Suprapubic skin (tissue), 4 donors: ENCODE measurements around the gene WWTR1. TPM values are rescaled to one million over a fixed set of nuclear protein-coding genes. Genes with fewer than 3 reads are reported as not detected.

Experiments used
- DNase-seq, 2 donors: peaks; one replicate each; pipeline ENCODE4 v3.0.0-alpha.2; 2019; ENCODE audit warnings: low spot score in 2 of 2
- H3K27ac ChIP-seq: fragments of 200-600 bp; sonication (generic); one replicate; pipeline ENCODE4 v1.5.1; 2019
- H3K27me3 ChIP-seq: fragments of 200-600 bp; sonication (generic); one replicate; pipeline ENCODE4 v1.5.1; 2019
- H3K36me3 ChIP-seq: fragments of 200-600 bp; sonication (generic); one replicate; pipeline ENCODE4 v1.5.1; 2019
- H3K4me1 ChIP-seq: fragments of 200-600 bp; sonication (generic); one replicate; pipeline ENCODE4 v1.5.1; 2019
- H3K4me3 ChIP-seq: fragments of 200-600 bp; sonication (generic); one replicate; pipeline ENCODE4 v1.5.1; 2019; ENCODE audit warnings: mild to moderate bottlenecking
- H3K9me3 ChIP-seq: fragments of 200-600 bp; sonication (generic); one replicate; pipeline ENCODE4 v1.5.1; 2019
- CTCF ChIP-seq, 2 donors: fragments of 200-600 bp in 1 of 2; fragments of 450-650 bp in 1 of 2; sonication (generic) in 1 of 2; IDR thresholded peaks; one replicate each; pipeline ENCODE4 v1.5.1; 2016 to 2019; ENCODE audit warnings: antibody characterized with exemption in 2 of 2, mild to moderate bottlenecking in 1 of 2, moderate library complexity in 1 of 2
- EP300 ChIP-seq: sonication (generic); formaldehyde crosslinking; IDR thresholded peaks from one replicate; pipeline ENCODE4 v1.6.1; 2017; ENCODE audit warnings: antibody characterized with exemption
- POLR2A ChIP-seq, 2 donors: fragments of 450-650 bp; IDR thresholded peaks; one replicate each; pipeline ENCODE4 v1.6.1; 2017; ENCODE audit warnings: antibody characterized with exemption in 2 of 2, mild to moderate bottlenecking in 2 of 2, moderate library complexity in 2 of 2
- POLR2AphosphoS5 ChIP-seq, 3 donors: sonication (generic); formaldehyde crosslinking; IDR thresholded peaks; one replicate each; pipeline ENCODE4 v1.6.1; 2017; ENCODE audit warnings: antibody characterized with exemption in 3 of 3
- WGBS: methylation state at CpG from one replicate; pipeline ENCODE4 v1.1.5; 2018; 5-methylcytosine and 5-hydroxymethylcytosine counted together
- total RNA-seq, 4 donors: library from RNA; depleted of rRNA; stranded (reverse); fragments of >200 nt; gene quantifications; one replicate each; pipeline ENCODE4 v1.1.0, GENCODE V29; 2016

WWTR1 gene
- total RNA-seq, 4 donors from 2014 or later = 33.0 to 68.9 (median 52.1) TPM

GRCh38 chr3:149566292-149566975 lies 91.4 kb downstream of the WWTR1 start:
- H3K4me3 ChIP-seq = no peak overlapping the region
- H3K27ac ChIP-seq = peak overlapping the region; percentile 16
- H3K36me3 ChIP-seq = no peaks in the 10 kb centered on the region
- H3K4me1 ChIP-seq = peaks cover 19% of the 10 kb centered on the region
- 48% methylated on average over 6 of the region's 6 CpGs for WGBS
- no peaks in the 10 kb centered on the region for H3K9me3 ChIP-seq
- no peak for DNase-seq
- no peaks in the 10 kb centered on the region for H3K27me3 ChIP-seq
- TF ChIP-seq POLR2A (IDR thresholded peaks at IDR 0.05) (no peak), POLR2AphosphoS5 (IDR thresholded peaks at IDR 0.05) (no peak), CTCF (IDR thresholded peaks at IDR 0.05) (no peak), EP300 (no peak)

DNA sequence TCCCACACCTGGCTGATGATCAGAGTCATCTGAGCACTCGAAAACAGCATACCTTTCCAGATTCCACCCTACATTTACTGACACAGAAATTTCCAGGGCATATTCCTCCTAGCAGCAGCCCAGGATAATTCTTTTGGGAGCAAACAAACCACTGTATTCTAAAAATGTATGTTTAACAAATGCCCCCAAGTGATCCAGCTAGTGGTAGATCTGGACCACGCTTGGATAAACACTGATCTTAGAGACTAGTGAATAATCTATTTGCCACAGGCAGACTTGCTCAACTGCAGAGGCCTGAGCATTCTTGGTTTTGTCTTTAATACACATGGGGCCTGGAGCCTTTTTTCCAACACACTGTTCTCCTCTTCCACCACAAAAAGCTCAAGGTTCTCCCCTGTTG lies 93.7 kb downstream of the WWTR1 start:
- no peak overlapping the region for H3K27ac ChIP-seq
- no peaks in the 10 kb centered on the region for H3K36me3 ChIP-seq
- TF ChIP-seq POLR2A (IDR thresholded peaks at IDR 0.05) (no peak), POLR2AphosphoS5 (IDR thresholded peaks at IDR 0.05) (no peak)
- no peak overlapping the region for H3K4me3 ChIP-seq
- WGBS = 90% methylated on average over 2 of the region's 2 CpGs
- H3K27me3 ChIP-seq = no peaks in the 10 kb centered on the region
- no peak for DNase-seq
- no peaks in the 10 kb centered on the region for H3K9me3 ChIP-seq
- H3K4me1 ChIP-seq = peaks cover 16% of the 10 kb centered on the region

DNA sequence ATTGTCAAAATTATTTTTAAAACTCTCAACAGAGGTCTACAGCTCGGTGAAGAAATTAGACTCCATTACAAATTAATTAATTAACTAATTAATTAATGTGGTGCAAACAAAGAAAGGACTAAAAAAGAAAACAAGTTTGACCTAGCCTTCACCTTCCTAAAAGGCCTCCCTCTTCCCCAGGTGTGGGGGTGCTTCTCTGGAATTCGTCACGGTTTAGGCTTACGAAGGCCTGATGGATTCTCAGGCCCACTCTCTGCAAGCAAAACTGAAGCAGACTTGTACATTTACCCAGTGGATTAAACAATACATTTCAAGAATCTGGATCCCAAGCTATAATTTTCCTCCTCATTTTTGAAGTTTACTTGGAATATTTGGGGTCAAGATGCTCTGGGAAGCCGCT lies 94.7 kb downstream of the WWTR1 start:
- DNase-seq = no peak
- H3K9me3 ChIP-seq = no peaks in the 10 kb centered on the region
- WGBS = 95% methylated on average over 5 of the region's 5 CpGs
- H3K27ac ChIP-seq = no peak overlapping the region
- H3K27me3 ChIP-seq = no peaks in the 10 kb centered on the region
- peaks cover 16% of the 10 kb centered on the region for H3K4me1 ChIP-seq
- TF ChIP-seq POLR2A (IDR thresholded peaks at IDR 0.05) (no peak), POLR2AphosphoS5 (IDR thresholded peaks at IDR 0.05) (no peak), EP300 (no peak), CTCF (IDR thresholded peaks at IDR 0.05) (no peak)
- H3K36me3 ChIP-seq = no peaks in the 10 kb centered on the region
- H3K4me3 ChIP-seq = no peak overlapping the region

DNA sequence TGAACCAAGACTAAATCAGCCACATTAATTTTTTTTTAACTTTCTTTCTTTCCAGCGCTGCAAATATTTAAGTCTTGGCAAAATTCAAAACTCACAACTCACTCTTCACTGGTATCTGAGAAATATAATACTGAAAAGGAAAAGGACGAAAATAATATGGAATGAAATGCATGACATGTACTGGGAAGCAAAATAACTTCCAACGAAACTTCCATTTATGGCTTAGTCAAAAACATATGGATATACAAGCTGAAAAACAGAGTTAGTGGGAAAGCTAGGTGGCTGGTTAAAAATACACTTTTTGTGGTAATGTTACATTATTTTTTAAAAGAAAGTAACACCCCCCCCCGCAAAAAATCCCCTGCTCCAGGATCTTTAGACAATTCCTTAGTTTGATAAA lies 97.2 kb downstream of the WWTR1 start:
- TF ChIP-seq EP300 = no peak
- TF ChIP-seq POLR2A (IDR thresholded peaks at IDR 0.05) = no peak
- no peak for TF ChIP-seq POLR2AphosphoS5 (IDR thresholded peaks at IDR 0.05)
- no peak for TF ChIP-seq CTCF (IDR thresholded peaks at IDR 0.05)
- H3K27me3 ChIP-seq = no peaks in the 10 kb centered on the region
- no peak for DNase-seq
- no peaks in the 10 kb centered on the region for H3K9me3 ChIP-seq
- H3K27ac ChIP-seq = no peak overlapping the region
- no peaks in the 10 kb centered on the region for H3K36me3 ChIP-seq
- peaks cover 10% of the 10 kb centered on the region for H3K4me1 ChIP-seq
- no peak overlapping the region for H3K4me3 ChIP-seq
- WGBS = 77% methylated on average over 4 of the region's 4 CpGs

DNA sequence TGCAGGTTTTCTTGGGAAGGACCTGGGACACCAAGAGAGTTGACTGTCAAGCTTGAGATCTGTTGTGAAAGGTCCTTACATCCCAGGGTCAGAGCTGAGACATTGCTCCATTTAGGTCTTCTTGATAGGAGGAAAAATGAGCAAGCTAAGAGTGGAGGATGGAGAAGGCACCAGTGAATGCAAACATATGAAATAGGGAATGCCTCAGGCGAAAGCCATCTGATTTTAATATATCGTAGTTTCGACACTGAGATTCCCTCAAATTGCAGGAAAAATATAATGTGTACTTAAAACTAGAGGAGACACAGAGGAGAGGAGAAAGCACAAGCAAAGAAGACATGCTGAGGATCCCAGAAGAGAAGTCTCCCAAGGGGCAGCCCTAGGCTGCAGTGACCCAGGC lies 97.8 kb downstream of the WWTR1 start:
- H3K27me3 ChIP-seq = no peaks in the 10 kb centered on the region
- peaks cover 16% of the 10 kb centered on the region for H3K4me1 ChIP-seq
- no peak overlapping the region for H3K27ac ChIP-seq
- H3K36me3 ChIP-seq = no peaks in the 10 kb centered on the region
- no peaks in the 10 kb centered on the region for H3K9me3 ChIP-seq
- WGBS = 76% methylated on average over 3 of the region's 3 CpGs
- no peak for DNase-seq
- H3K4me3 ChIP-seq = no peak overlapping the region
- no peak for TF ChIP-seq POLR2A (IDR thresholded peaks at IDR 0.05)
- TF ChIP-seq EP300 = no peak
- no peak for TF ChIP-seq CTCF (IDR thresholded peaks at IDR 0.05)
- TF ChIP-seq POLR2AphosphoS5 (IDR thresholded peaks at IDR 0.05) = no peak

- H3K36me3 ChIP-seq = no peaks in the 10 kb centered on the region
- no peak for TF ChIP-seq POLR2AphosphoS5 (IDR thresholded peaks at IDR 0.05)
- TF ChIP-seq POLR2A (IDR thresholded peaks at IDR 0.05) = no peak
- TF ChIP-seq EP300 = no peak
- TF ChIP-seq CTCF (IDR thresholded peaks at IDR 0.05) = no peak
- no peak for DNase-seq
- no peaks in the 10 kb centered on the region for H3K9me3 ChIP-seq
- no peak overlapping the region for H3K27ac ChIP-seq
- H3K4me3 ChIP-seq = no peak overlapping the region
- WGBS = 81% methylated on average over 1 of the region's 1 CpG
- peaks cover 21% of the 10 kb centered on the region for H3K4me1 ChIP-seq
- H3K27me3 ChIP-seq = no peaks in the 10 kb centered on the region
Measured at GRCh38 chr3:149559525-149559924, 98.3 kb downstream of the WWTR1 start.
